Duodenal mucosa (tissue), 2 donors: ENCODE data around the gene PRKG1.

Experiments used
- H3K27ac ChIP-seq: one replicate; pipeline ENCODE4 v1.7.0; 2013; ENCODE audit warnings: low read depth, low read length
- H3K27me3 ChIP-seq, 2 donors: one replicate each; pipeline ENCODE4 v1.7.0; 2013; ENCODE audit warnings: low read length in 2 of 2, control low read depth in 1 of 2; ENCODE audit not compliant: insufficient read depth in 2 of 2, control insufficient read depth in 1 of 2
- H3K36me3 ChIP-seq, 2 donors: one replicate each; pipeline ENCODE4 v1.7.0; 2013; ENCODE audit warnings: low read length in 2 of 2, control low read depth in 1 of 2; ENCODE audit not compliant: insufficient read depth in 2 of 2, control insufficient read depth in 1 of 2
- H3K4me1 ChIP-seq, 2 donors: one replicate each; pipeline ENCODE4 v1.7.0; 2013; ENCODE audit warnings: low read length in 2 of 2, control low read depth in 1 of 2; ENCODE audit not compliant: insufficient read depth in 2 of 2, control insufficient read depth in 1 of 2
- H3K4me3 ChIP-seq, 2 donors: one replicate each; pipeline ENCODE4 v1.7.0; 2013; ENCODE audit warnings: low read length in 2 of 2, low read depth in 1 of 2
- H3K9ac ChIP-seq, 2 donors: one replicate each; pipeline ENCODE4 v1.7.0; 2013; ENCODE audit warnings: low read length in 2 of 2, low read depth in 1 of 2
- H3K9me3 ChIP-seq, 2 donors: one replicate each; pipeline ENCODE4 v1.7.0; 2013; ENCODE audit warnings: low read length in 2 of 2, control low read depth in 1 of 2; ENCODE audit not compliant: control insufficient read depth in 1 of 2

PRKG1 gene

DNA sequence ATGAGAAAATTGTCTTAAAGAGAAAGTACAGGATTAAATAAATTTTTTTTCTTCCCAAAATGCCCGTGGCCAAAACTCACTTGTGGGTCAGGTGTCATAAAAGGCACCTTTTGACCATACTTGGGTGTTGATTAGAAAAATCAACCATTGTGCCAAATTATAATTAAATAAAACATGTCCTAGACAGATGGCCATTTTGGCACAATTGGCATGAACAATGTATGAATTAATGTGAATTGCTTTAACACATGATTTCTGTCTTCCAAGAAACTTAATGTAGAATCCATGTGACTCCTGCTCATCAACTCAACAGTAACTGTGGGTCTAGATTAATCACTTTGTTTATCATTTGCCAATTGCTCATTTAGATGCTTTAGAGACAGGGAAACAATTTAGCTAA, 561.1 kb downstream of the PRKG1 start:
- no peaks in the 10 kb centered on the region for H3K36me3 ChIP-seq
- H3K27ac ChIP-seq = no peak overlapping the region
- no peaks in the 10 kb centered on the region for H3K4me1 ChIP-seq
- H3K9me3 ChIP-seq = no peaks in the 10 kb centered on the region
- H3K4me3 ChIP-seq = no peak overlapping the region
- H3K9ac ChIP-seq = no peak overlapping the region
- H3K27me3 ChIP-seq = no peaks in the 10 kb centered on the region

GRCh38 chr10:51638211-51638610, 563.9 kb downstream of the PRKG1 start:
- no peak overlapping the region for H3K9ac ChIP-seq
- H3K27ac ChIP-seq = no peak overlapping the region
- no peaks in the 10 kb centered on the region for H3K4me1 ChIP-seq
- H3K4me3 ChIP-seq = no peak overlapping the region
- H3K36me3 ChIP-seq = no peaks in the 10 kb centered on the region
- no peaks in the 10 kb centered on the region for H3K9me3 ChIP-seq
- H3K27me3 ChIP-seq = no peaks in the 10 kb centered on the region

DNA sequence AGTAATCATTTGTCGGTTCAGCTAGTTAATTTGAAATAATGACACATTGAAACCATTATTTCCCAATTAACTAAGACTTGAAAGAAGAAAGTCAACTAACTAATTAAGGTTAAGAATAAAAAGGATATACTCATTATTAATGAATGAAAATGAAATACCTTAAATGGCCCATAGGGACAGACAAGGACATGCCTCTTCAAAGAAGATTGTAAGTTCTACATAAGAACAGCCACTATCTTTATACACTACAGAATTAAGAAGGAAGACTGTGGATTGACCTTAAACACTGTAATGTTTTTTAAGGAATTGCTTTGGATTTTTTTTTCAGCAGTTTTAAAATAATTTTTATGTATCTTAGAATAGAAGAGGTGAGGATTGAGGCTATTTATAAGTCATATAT, 564.5 kb downstream of the PRKG1 start:
- no peaks in the 10 kb centered on the region for H3K9me3 ChIP-seq
- no peaks in the 10 kb centered on the region for H3K36me3 ChIP-seq
- no peak overlapping the region for H3K4me3 ChIP-seq
- no peaks in the 10 kb centered on the region for H3K4me1 ChIP-seq
- no peak overlapping the region for H3K9ac ChIP-seq
- H3K27ac ChIP-seq = no peak overlapping the region
- H3K27me3 ChIP-seq = no peaks in the 10 kb centered on the region

- Histone ChIP-seq H3K36me3 (no peaks in the 10 kb centered on the region), H3K27ac (no peak overlapping the region), H3K4me1 (no peaks in the 10 kb centered on the region), H3K9ac (no peak overlapping the region), H3K9me3 (no peaks in the 10 kb centered on the region), H3K27me3 (no peaks in the 10 kb centered on the region), H3K4me3 (no peak overlapping the region)
Observed at GRCh38 chr10:51640120-51640819, 566.0 kb downstream of the PRKG1 start.

DNA sequence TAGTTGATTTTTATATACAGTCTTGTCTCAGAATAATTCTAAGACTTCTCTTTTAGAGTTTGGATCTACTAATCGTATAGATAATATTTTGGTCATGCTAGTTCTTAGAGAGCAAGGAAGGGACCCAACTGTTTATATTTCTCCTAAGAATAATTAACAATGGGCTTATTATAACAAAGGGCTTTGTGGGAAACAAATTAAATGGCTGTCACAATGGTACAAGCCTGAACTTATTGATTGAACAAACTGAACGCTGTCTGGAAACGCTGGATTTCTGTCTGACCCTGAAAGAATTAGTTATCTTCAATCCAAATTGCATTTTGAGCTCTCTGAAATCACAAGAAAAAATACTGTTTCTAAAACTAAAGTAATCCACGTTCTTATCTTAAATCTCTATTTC, 568.3 kb downstream of the PRKG1 start:
- H3K9ac ChIP-seq = no peak overlapping the region
- H3K36me3 ChIP-seq = no peaks in the 10 kb centered on the region
- H3K9me3 ChIP-seq = no peaks in the 10 kb centered on the region
- H3K27ac ChIP-seq = no peak overlapping the region
- H3K27me3 ChIP-seq = no peaks in the 10 kb centered on the region
- no peaks in the 10 kb centered on the region for H3K4me1 ChIP-seq
- no peak overlapping the region for H3K4me3 ChIP-seq

DNA sequence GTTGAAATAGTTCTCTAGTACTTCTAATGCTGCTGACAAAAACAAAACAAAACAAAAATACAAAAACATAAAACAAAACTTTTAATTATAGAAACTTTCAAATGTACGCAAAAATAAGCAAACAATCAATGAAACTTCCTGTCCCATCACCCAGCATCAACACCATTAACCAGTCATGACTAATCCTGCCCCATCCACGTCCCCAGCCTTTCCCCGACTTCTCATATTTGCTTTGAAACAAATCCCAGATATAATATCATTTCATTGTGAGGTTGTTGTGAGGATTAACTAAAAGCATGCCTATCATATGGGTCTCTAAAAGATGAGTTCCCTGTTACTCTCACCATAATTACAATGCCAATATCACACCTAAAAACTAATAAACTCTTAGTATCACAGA, 569.4 kb downstream of the PRKG1 start:
- H3K4me3 ChIP-seq = no peak overlapping the region
- H3K9ac ChIP-seq = no peak overlapping the region
- H3K27ac ChIP-seq = no peak overlapping the region
- no peaks in the 10 kb centered on the region for H3K36me3 ChIP-seq
- H3K4me1 ChIP-seq = no peaks in the 10 kb centered on the region
- no peaks in the 10 kb centered on the region for H3K27me3 ChIP-seq
- H3K9me3 ChIP-seq = no peaks in the 10 kb centered on the region

DNA sequence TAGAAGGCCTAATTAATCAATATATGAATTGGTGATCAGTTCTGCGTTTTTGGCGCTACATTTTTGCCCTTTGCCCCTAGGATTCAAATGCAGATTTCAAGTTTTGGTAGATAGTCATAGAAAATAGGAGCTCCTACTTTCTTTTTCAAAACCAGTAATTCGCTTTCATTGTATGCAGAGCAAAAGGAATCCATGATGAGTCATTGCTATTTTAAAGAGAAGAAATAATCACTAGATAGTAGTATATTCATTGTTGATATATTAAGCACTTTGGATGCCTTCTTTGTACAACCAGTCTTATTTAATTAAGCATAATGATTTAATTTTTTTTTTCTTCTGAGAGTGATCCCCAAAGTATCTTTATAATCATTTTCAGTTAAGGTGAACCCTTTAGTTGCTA, 574.8 kb downstream of the PRKG1 start:
- Histone ChIP-seq H3K4me3 (no peak overlapping the region), H3K9ac (no peak overlapping the region), H3K27me3 (no peaks in the 10 kb centered on the region), H3K36me3 (no peaks in the 10 kb centered on the region), H3K4me1 (no peaks in the 10 kb centered on the region), H3K9me3 (no peaks in the 10 kb centered on the region), H3K27ac (no peak overlapping the region)

DNA sequence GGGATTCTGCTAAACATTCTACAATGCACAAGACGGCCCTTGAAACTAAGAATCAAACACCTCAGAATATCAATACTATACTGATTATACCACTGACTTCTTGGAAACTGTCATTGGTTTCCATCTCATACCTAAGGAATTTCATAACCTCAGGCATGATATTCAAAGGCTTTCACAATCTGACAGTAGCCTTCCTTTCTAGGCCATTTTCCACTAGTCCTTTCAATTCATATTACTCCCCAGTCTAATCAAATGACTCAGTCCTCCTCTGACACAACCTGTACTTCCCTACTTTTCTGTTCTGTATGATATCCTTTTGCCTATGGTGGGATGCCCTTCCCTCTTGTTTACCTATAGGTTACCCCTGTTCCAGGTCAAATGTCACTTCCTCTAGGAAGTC, 576.8 kb downstream of the PRKG1 start:
- Histone ChIP-seq H3K9me3 (no peaks in the 10 kb centered on the region), H3K27me3 (no peaks in the 10 kb centered on the region), H3K4me1 (no peaks in the 10 kb centered on the region), H3K27ac (no peak overlapping the region), H3K36me3 (no peaks in the 10 kb centered on the region), H3K9ac (no peak overlapping the region), H3K4me3 (no peak overlapping the region)

DNA sequence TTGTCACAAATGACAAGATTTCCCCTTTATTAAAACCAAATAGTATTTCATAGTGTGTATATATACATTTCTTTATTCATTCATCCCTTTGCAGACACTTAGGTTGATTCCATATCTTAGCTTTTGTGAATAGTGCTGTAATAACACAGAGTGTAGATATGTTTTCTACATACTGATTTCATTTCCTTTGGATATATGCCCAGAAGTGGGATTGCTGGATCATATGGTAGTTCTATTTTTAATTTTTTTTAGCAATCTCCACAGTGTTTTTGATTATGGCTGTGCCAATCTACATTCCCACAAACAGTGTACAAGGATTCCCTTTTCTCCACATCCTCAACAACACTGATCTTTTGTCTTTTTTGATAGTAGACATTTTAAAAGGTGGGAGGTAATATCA, 578.7 kb downstream of the PRKG1 start:
- H3K9ac ChIP-seq = no peak overlapping the region
- no peaks in the 10 kb centered on the region for H3K4me1 ChIP-seq
- H3K27ac ChIP-seq = no peak overlapping the region
- H3K36me3 ChIP-seq = no peaks in the 10 kb centered on the region
- no peaks in the 10 kb centered on the region for H3K9me3 ChIP-seq
- H3K27me3 ChIP-seq = no peaks in the 10 kb centered on the region
- no peak overlapping the region for H3K4me3 ChIP-seq

GRCh38 chr10:51654918-51655317, 580.6 kb downstream of the PRKG1 start:
- Histone ChIP-seq H3K4me1 (no peaks in the 10 kb centered on the region), H3K36me3 (no peaks in the 10 kb centered on the region), H3K9me3 (no peaks in the 10 kb centered on the region), H3K4me3 (no peak overlapping the region), H3K27me3 (no peaks in the 10 kb centered on the region), H3K9ac (no peak overlapping the region), H3K27ac (no peak overlapping the region)

GRCh38 chr10:51656503-51656902, 582.2 kb downstream of the PRKG1 start:
- no peaks in the 10 kb centered on the region for H3K27me3 ChIP-seq
- no peak overlapping the region for H3K27ac ChIP-seq
- H3K36me3 ChIP-seq = no peaks in the 10 kb centered on the region
- no peak overlapping the region for H3K4me3 ChIP-seq
- H3K9me3 ChIP-seq = no peaks in the 10 kb centered on the region
- H3K9ac ChIP-seq = no peak overlapping the region
- H3K4me1 ChIP-seq = no peaks in the 10 kb centered on the region
